Sigmoid colon (tissue), 7 donors: ENCODE results near the gene GFM2. TPM values are rescaled to one million over a fixed set of nuclear protein-coding genes. Genes with fewer than 3 reads are reported as not detected.

Source experiments
- DNase-seq: peaks from one replicate; pipeline ENCODE4 v3.0.0-alpha.2; 2019
- H3K27ac ChIP-seq, 4 donors: fragments of 200-600 bp; sonication (generic); one replicate each; pipeline ENCODE4 v1.5.1; 2016 to 2019; ENCODE audit warnings: mild to moderate bottlenecking in 1 of 4
- H3K27me3 ChIP-seq, 3 donors: fragments of 200-600 bp; sonication (generic); one replicate each; pipeline ENCODE4 v1.5.1; 2019; ENCODE audit warnings: mild to moderate bottlenecking in 1 of 3
- H3K36me3 ChIP-seq, 4 donors: fragments of 200-600 bp; sonication (generic); one replicate each; pipeline ENCODE4 v1.5.1; 2016 to 2019
- H3K4me1 ChIP-seq, 4 donors: fragments of 200-600 bp; sonication (generic); one replicate each; pipeline ENCODE4 v1.5.1; 2017 to 2019
- H3K4me3 ChIP-seq, 4 donors: fragments of 200-600 bp; sonication (generic); one replicate each; pipeline ENCODE4 v1.5.1; 2017 to 2019; ENCODE audit warnings: mild to moderate bottlenecking in 2 of 4, moderate library complexity in 1 of 4
- H3K9me3 ChIP-seq, 4 donors: fragments of 200-600 bp in 3 of 4; sonication (generic) in 3 of 4; one replicate each; pipeline versions ENCODE4 v1.5.1 to v1.6.1; 2013 to 2019
- CTCF ChIP-seq, 4 experiments: fragments of 450-650 bp in 3 of 4; fragments of 200-600 bp in 1 of 4; IDR thresholded peaks; one replicate each; pipeline ENCODE4 v1.5.1; 2016 to 2019; ENCODE audit warnings: antibody characterized with exemption in 4 of 4, mild to moderate bottlenecking in 3 of 4, moderate library complexity in 2 of 4
- EP300 ChIP-seq, 4 donors: sonication (generic); formaldehyde crosslinking; IDR thresholded peaks; one replicate each; pipeline ENCODE4 v1.6.1; 2017; ENCODE audit warnings: antibody characterized with exemption in 4 of 4
- POLR2A ChIP-seq, 2 donors: fragments of 450-650 bp; IDR thresholded peaks; one replicate each; pipeline ENCODE4 v1.6.1; 2016; ENCODE audit warnings: antibody characterized with exemption in 2 of 2, mild to moderate bottlenecking in 2 of 2, moderate library complexity in 2 of 2
- POLR2AphosphoS5 ChIP-seq, 4 donors: sonication (generic); formaldehyde crosslinking; IDR thresholded peaks; one replicate each; pipeline ENCODE4 v1.6.1; 2017; ENCODE audit warnings: antibody characterized with exemption in 4 of 4
- WGBS, 2 donors: extraction: QIAGEN DNeasy Blood & Tissue Kit; methylation state at CpG; one replicate each; pipeline ENCODE4 v1.1.7; 2013; 5-methylcytosine and 5-hydroxymethylcytosine counted together
- intact Hi-C: fragments of 100-400 bp; cut with DNase I; formaldehyde crosslinking; loops from one replicate; pipeline ENCODE4 v1.15.1; 2023
- polyA plus RNA-seq, 3 donors: library from polyadenylated mRNA; stranded (reverse); fragments of 200-250 nt; gene quantifications; one replicate each; pipeline ENCODE4 v1.2.3, GENCODE V29; 2013
- small RNA-seq, 3 donors: library from RNA; depleted of rRNA; stranded (forward); fragments of <200 nt; gene quantifications; one replicate each; pipeline ENCODE3, GENCODE V24; 2016
- total RNA-seq, 4 donors: library from RNA; depleted of rRNA; stranded (reverse); fragments of >200 nt; gene quantifications; one replicate each; pipeline ENCODE4 v1.1.0, GENCODE V29; 2016
- donor health status: healthy with polysubstance abuse.
- donor health status: Bipolar disorder and iron deficiency.
- donor health status: healthy.

GFM2 gene
- total and polyA plus RNA-seq, 7 donors = 15.3 to 26.1 (median 17.6) TPM

GRCh38 chr5:74673011-74673790 lies 93.7 kb downstream of the GFM2 start:
- Histone ChIP-seq H3K4me1 (peaks cover 0 to 13% (median 5%) of the 10 kb centered on the region in 4 donors), H3K27ac (peak overlapping the region in 2 of 4 donors; percentile 51 to 62), H3K27me3 (no peaks in the 10 kb centered on the region), H3K36me3 (no peaks in the 10 kb centered on the region), H3K9me3 (no peaks in the 10 kb centered on the region), H3K4me3 (peak overlapping the region; percentile 1 to 45 (median 30))
- DNase-seq = no peak
- TF ChIP-seq POLR2AphosphoS5 (IDR thresholded peaks at IDR 0.05) = no peak
- TF ChIP-seq CTCF (IDR thresholded peaks at IDR 0.05) = peak in 3 of 4 experiments; percentile 8 to 32 (median 13)
- no peak for TF ChIP-seq EP300 (IDR thresholded peaks at IDR 0.05)
- intact Hi-C loops = loop anchor here (5.0 kb wide), 1 partner anchor 244 kb away; no protein-coding TSS in a partner anchor
- 65 to 71% methylated on average over 6 of the region's 6 CpGs for WGBS, 2 donors

GRCh38 chr5:74672215-74672877 lies 94.6 kb downstream of the GFM2 start:
- intact Hi-C loops = loop anchor here (5.0 kb wide), 1 partner anchor 245 kb away; no protein-coding TSS in a partner anchor
- Histone ChIP-seq H3K27me3 (no peaks in the 10 kb centered on the region), H3K4me1 (peaks cover 0 to 13% (median 5%) of the 10 kb centered on the region in 4 donors), H3K36me3 (no peaks in the 10 kb centered on the region), H3K4me3 (no peak overlapping the region), H3K9me3 (no peaks in the 10 kb centered on the region), H3K27ac (peak overlapping the region in 1 of 4 donors; percentile 51)
- DNase-seq = no peak
- WGBS, 2 donors = 68 to 74% methylated on average over 5 of the region's 5 CpGs
- TF ChIP-seq CTCF (IDR thresholded peaks at IDR 0.05) (no peak), POLR2A (IDR thresholded peaks at IDR 0.05) (no peak), EP300 (IDR thresholded peaks at IDR 0.05) (no peak), POLR2AphosphoS5 (IDR thresholded peaks at IDR 0.05) (no peak)

Small RNA genes lying within 50 kb of the gene (small RNA-seq; reads per million reads assigned to genes)
- 0 reads per million in 3 donors for gene RNU6-658P

Other genes starting within 250 kb of the GFM2 start
- 10 to 100 TPM in 2 of 4 donors, 1 to 10 TPM in 2; 3.9 to 19.9 (median 8.3) TPM for gene ENC1, start 126.4 kb downstream of the GFM2 start, total RNA-seq
- 10 to 100 TPM in 1 of 3 donors, 1 to 10 TPM in 2; 3.6 to 13.0 (median 4.4) TPM for gene ENC1, start 126.4 kb downstream of the GFM2 start, polyA plus RNA-seq
- 100 to 1,000 TPM in 2 of 4 donors, 10 to 100 TPM in 2; 76.2 to 132 (median 108) TPM for gene HEXB, start 81.9 kb downstream of the GFM2 start, total RNA-seq
- gene HEXB, start 81.9 kb downstream of the GFM2 start, polyA plus RNA-seq = 10 to 100 TPM; 51.7 to 97.2 (median 77.9) TPM
- gene NSA2, start 132 bp upstream of the GFM2 start, total RNA-seq = 100 to 1,000 TPM; 141 to 182 (median 168) TPM
- gene NSA2, start 132 bp upstream of the GFM2 start, polyA plus RNA-seq = 100 to 1,000 TPM; 106 to 181 (median 131) TPM
- 1 to 10 TPM in 3 of 4 donors, under 1 TPM in 1; 0.95 to 3.3 (median 1.5) TPM for gene FAM169A, start 99.3 kb upstream of the GFM2 start, total RNA-seq
- 1 to 10 TPM; 1.4 to 2.5 (median 1.8) TPM for gene FAM169A, start 99.3 kb upstream of the GFM2 start, polyA plus RNA-seq